CD4-positive, alpha-beta T cell (primary cell): ENCODE data around the gene CPVL. TPM values are rescaled to one million over a fixed set of nuclear protein-coding genes. Genes with fewer than 3 reads are reported as not detected.
A peak's percentile ranks its signal among the peaks of the same experiment; 100 is the strongest.
"Not testable (repeated sequence)": the region's sequence is repeated elsewhere in the genome, so short reads cannot be mapped to it uniquely, and the experiment has no call there.

Experiments used
- ATAC-seq: fragments of 200-7000 bp; cut with Tn5 transposase; one replicate; pipeline ENCODE4 v1.10.0; 2022; ENCODE audit warnings: mild to moderate bottlenecking; ENCODE audit not compliant: poor library complexity
- CTCF ChIA-PET: fragments of 350-600 bp; sonication (Branson Sonifier 250); formaldehyde crosslinking; loops from one replicate; lab custom pipeline; 2021; ENCODE audit warnings: antibody characterized with exemption, inconsistent platforms; lab: Charles Lee
- POLR2A ChIA-PET: fragments of 350-600 bp; sonication (Branson Sonifier 250); formaldehyde crosslinking; loops from one replicate; lab custom pipeline; 2021; ENCODE audit warnings: antibody characterized with exemption, inconsistent platforms; lab: Charles Lee
- DNase-seq, 14 experiments: peaks; one replicate each; pipeline ENCODE4 v3.0.0-alpha.2; 2013 to 2020; ENCODE audit warnings: mixed read lengths in 2 of 14
- H3K27ac ChIP-seq, 2 donors: one replicate each; pipeline versions ENCODE4 v1.5.1 to v1.7.0; 2013; ENCODE audit warnings: low read length in 2 of 2, low read depth in 1 of 2, mild to moderate bottlenecking in 1 of 2
- H3K27me3 ChIP-seq, 2 experiments: 1 replicate in 1 of 2; 2 replicates in 1 of 2; pipeline versions ENCODE4 v1.6.1 to v1.7.0; 2013; ENCODE audit warnings: low read length in 2 of 2, control low read depth in 1 of 2, mild to moderate bottlenecking in 1 of 2, moderate library complexity in 1 of 2; ENCODE audit not compliant: insufficient read depth in 2 of 2, control insufficient read depth in 1 of 2
- H3K36me3 ChIP-seq: one replicate; pipeline ENCODE4 v1.6.1; 2013; ENCODE audit warnings: low read length, control low read depth; ENCODE audit not compliant: insufficient read depth
- H3K4me1 ChIP-seq: one replicate; pipeline ENCODE4 v1.6.1; 2013; ENCODE audit warnings: low read length, control low read depth; ENCODE audit not compliant: insufficient read depth
- H3K4me3 ChIP-seq: one replicate; pipeline ENCODE4 v1.5.1; 2013; ENCODE audit warnings: mild to moderate bottlenecking, low read length, moderate library complexity
- H3K9me3 ChIP-seq, 2 experiments: 1 replicate in 1 of 2; 2 replicates in 1 of 2; pipeline versions ENCODE4 v1.6.1 to v1.7.0; 2013; ENCODE audit warnings: low read length in 2 of 2, mild to moderate bottlenecking in 2 of 2, control low read depth in 1 of 2, moderate library complexity in 1 of 2; ENCODE audit not compliant: control insufficient read depth in 1 of 2, insufficient read depth in 1 of 2
- H3K27ac Mint-ChIP-seq: one replicate; pipeline ENCODE4 v1.8.0; 2020; ENCODE audit warnings: mixed read lengths
- H3K27me3 Mint-ChIP-seq: one replicate; pipeline ENCODE4 v1.8.0; 2021; ENCODE audit warnings: mixed read lengths
- H3K36me3 Mint-ChIP-seq: one replicate; pipeline ENCODE4 v1.8.0; 2021; ENCODE audit warnings: low read depth, mixed read lengths
- H3K4me1 Mint-ChIP-seq: one replicate; pipeline ENCODE4 v1.8.0; 2021; ENCODE audit warnings: low read depth, mixed read lengths
- H3K4me3 Mint-ChIP-seq: one replicate; pipeline ENCODE4 v1.8.0; 2020; ENCODE audit warnings: mild to moderate bottlenecking, mixed read lengths
- H3K9me3 Mint-ChIP-seq: one replicate; pipeline ENCODE4 v1.8.0; 2020; ENCODE audit warnings: mixed read lengths
- CTCF ChIP-seq: fragments of 200-600 bp; IDR thresholded peaks from one replicate; pipeline ENCODE4 v1.8.0; 2022; ENCODE audit warnings: antibody characterized with exemption, mild to moderate bottlenecking
- intact Hi-C, 2 experiments: fragments of 100-400 bp; cut with DNase I in 1 of 2; cut with micrococcal nuclease in 1 of 2; formaldehyde crosslinking; loops; one replicate each; pipeline versions ENCODE4 v1.15.1 to v1.9.0; 2023 to 2025; cut with DNase I, micrococcal nuclease
- total RNA-seq, 174 experiments: library from RNA in 2 of 174; stranded (reverse) in 2 of 174; gene quantifications; one replicate each; pipeline ENCODE4 v1.2.3 and lab custom pipeline; 2021 to 2026

Gene CPVL
- total RNA-seq, 2 experiments from 2014 or later: 3.8 to 4.5 TPM

GRCh38 chr7:29095631-29096445, 50.5 kb downstream of the CPVL start:
- Histone ChIP-seq H3K4me1 (no peaks in the 10 kb centered on the region), H3K27me3 (no peaks in the 10 kb centered on the region), H3K9me3 (no peaks in the 10 kb centered on the region), H3K4me3 (no peak overlapping the region), H3K36me3 (no peaks in the 10 kb centered on the region), H3K27ac (no peak overlapping the region)
- CTCF ChIA-PET: no interaction called here
- Mint-ChIP-seq H3K4me1 (peaks cover 15% of the 10 kb centered on the region), H3K36me3 (no peaks in the 10 kb centered on the region), H3K27ac (no peak overlapping the region), H3K27me3 (no peaks in the 10 kb centered on the region), H3K9me3 (no peaks in the 10 kb centered on the region), H3K4me3 (no peak overlapping the region)
- ATAC-seq: no peak
- no peak for DNase-seq
- POLR2A ChIA-PET: no interaction called here
- intact Hi-C loops: no loop called here
- TF ChIP-seq CTCF: no peak

GRCh38 chr7:29093091-29093490, 53.2 kb downstream of the CPVL start:
- H3K4me1 ChIP-seq, H3K27ac Mint-ChIP-seq, H3K36me3 Mint-ChIP-seq, H3K36me3 ChIP-seq, H3K27me3 Mint-ChIP-seq, H3K9me3 Mint-ChIP-seq, H3K4me3 ChIP-seq, intact Hi-C loops, H3K27ac ChIP-seq, H3K4me3 Mint-ChIP-seq, POLR2A ChIA-PET, ATAC-seq, DNase-seq, CTCF ChIA-PET, H3K27me3 ChIP-seq, H3K9me3 ChIP-seq: not testable (repeated sequence)
- H3K4me1 Mint-ChIP-seq: peaks cover 17% of the 10 kb centered on the region

GRCh38 chr7:29091715-29092114, 54.6 kb downstream of the CPVL start:
- no peaks in the 10 kb centered on the region for H3K27me3 ChIP-seq
- Mint-ChIP-seq H3K9me3 (no peaks in the 10 kb centered on the region), H3K36me3 (no peaks in the 10 kb centered on the region), H3K4me1 (peaks cover 17% of the 10 kb centered on the region), H3K27ac (peak overlapping the region; percentile 83), H3K27me3 (no peaks in the 10 kb centered on the region), H3K4me3 (peak overlapping the region; percentile 81)
- DNase-seq (peak in 1 of 14 experiments; percentile 69), ATAC-seq (peak; percentile 87)
- CTCF ChIA-PET: interaction anchor here (0.7 kb wide), 1 partner anchor 81 kb away, joined by 3 read pairs; no protein-coding TSS in a partner anchor
- no peak overlapping the region for H3K27ac ChIP-seq
- TF ChIP-seq CTCF: peak; percentile 9
- intact Hi-C loops: no loop called here
- H3K4me1 ChIP-seq: no peaks in the 10 kb centered on the region
- POLR2A ChIA-PET: interaction anchor here (1.1 to 2.5 kb wide), 3 partner anchors 135 to 761 kb away, joined by 3 to 7 read pairs (median 3); no protein-coding TSS in a partner anchor
- no peaks in the 10 kb centered on the region for H3K36me3 ChIP-seq
- H3K4me3 ChIP-seq: no peak overlapping the region
- H3K9me3 ChIP-seq: no peaks in the 10 kb centered on the region
